Measurements from ENCODE around the gene SLIT3.

The SLIT3 gene

DNA sequence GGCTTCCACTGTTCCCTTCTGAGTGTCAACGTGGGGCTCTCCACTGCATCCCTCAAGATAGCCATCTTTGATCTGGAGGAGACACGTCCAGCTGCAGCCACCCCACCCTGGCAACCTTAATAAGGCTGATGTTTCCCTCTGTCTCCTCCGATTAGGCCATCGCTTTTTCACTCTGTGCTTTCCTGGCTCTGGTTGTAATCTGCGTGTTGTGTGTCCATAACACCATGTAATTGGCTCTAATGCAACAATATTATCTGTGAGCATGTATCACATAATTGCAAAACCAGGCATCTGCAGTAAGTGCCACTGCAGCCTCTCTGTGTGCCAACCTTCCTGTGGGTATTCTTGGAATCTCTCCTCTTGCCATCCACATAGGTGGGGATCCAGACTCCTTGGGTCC lies 471.9 kb downstream of the SLIT3 start:
- no peak for DNase-seq (ENCODE audit: low spot score)

DNA sequence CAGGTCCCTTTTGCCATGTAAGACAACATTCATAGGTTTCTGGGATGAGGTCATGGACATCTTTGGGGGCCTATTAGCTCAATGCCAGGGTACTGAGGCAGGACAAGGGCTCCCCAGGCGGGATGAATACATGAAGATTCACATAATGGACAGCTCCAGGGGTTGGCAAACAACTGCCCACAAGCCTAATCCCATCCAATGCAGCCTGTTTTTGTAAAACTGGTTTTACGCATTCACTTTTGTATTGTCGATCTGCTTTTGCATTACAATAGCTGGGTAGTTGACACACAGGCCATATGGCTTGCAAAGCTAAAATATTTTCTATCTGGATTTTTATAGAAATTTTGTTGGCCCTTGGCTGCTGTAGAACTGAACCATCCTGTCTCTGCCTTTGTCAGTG lies 473.3 kb downstream of the SLIT3 start:
- DNase-seq (ENCODE audit: low spot score) = no peak

DNA sequence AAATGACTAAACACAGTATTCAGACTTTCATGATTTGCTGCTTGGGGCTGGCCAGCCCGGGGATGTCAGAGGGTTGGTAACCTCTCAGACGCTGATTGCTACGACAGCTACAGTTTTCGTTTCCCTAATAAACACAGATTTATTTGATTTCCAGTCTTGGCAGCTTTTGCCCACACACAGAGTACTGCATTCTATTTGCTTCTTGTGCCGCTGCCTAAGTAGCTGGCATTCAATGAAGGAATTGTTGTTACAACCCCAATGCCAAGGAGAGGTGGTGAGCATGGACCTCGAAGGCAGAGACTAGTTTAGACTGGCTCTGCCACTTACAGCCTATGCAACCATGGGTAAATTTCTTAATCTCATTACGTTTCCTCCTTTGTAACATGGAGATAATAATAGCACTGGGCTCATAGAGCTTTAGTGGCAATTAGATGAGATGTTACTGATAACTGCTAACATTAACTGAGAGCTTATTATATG lies 474.7 kb downstream of the SLIT3 start:
- no peak for DNase-seq (ENCODE audit: low spot score)

DNA sequence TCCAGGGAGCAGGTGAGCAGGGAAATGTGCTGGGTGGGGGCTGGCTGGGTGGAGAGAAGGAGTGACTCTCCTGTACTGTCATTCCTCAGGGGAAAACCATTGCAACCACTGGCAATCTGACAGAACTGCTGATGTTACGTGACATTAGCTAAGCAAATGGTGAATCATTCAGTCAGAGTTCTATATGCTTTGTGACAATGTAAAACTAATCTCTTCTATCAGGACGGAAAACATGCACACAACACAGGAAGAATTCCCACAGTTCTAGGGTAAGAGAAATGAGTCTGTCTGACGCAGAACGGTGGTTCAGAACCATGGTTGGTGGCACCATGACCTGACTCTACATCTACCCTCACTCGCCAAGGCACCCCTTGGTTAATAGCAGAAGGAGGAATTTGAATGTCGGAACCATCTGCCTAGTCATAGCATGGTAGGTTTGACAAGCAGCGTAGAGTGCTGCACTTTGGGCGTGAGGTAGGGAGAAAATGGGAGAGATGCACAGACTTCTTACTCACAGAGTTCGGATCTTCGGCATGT lies 478.1 kb downstream of the SLIT3 start:
- DNase-seq (ENCODE audit: low spot score) = peak; percentile 42

DNA sequence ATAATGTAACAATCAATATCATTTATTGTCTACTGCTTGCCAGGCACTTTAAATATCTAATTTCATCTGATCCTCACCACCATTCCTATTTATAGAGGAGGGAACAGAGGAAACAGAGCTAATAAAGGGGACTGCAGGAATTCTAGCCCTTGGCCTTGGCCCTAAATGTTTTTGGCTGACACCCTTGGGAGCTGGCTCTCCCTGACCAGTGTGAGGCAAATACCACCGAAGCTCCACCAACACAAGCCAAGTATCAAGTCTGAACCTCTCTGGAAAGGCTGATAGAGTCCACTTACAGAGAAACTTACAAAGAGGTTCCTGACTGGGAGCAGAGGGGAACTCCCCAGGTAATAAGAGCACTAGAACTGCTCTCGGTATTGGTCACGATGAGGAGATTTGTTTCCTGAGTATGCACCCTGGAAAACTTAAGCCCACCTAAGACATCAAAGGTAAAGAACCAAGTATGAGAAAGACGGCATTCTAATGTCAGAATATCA lies 478.6 kb downstream of the SLIT3 start:
- DNase-seq (ENCODE audit: low spot score) = peak; percentile 22

DNA sequence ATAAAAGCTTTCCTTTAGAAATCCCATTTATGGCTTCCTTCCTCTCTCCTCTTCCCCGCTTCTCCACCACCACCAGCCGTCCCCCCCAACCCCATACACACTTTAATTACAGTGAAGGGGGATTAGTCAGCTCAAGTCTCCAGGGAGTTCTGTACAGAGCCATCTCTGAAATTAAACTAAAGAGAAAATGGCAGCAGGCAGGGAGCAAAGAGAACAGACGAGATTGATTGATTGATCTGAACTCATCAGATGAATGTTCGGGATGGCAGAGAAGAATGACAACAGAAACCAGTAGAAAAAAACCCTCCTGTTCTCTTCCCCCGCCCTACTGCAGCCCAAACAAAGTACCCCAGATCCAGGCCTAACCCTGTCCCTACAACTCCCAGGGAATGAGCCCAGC lies 480.1 kb downstream of the SLIT3 start:
- no peak for DNase-seq (ENCODE audit: low spot score)

DNA sequence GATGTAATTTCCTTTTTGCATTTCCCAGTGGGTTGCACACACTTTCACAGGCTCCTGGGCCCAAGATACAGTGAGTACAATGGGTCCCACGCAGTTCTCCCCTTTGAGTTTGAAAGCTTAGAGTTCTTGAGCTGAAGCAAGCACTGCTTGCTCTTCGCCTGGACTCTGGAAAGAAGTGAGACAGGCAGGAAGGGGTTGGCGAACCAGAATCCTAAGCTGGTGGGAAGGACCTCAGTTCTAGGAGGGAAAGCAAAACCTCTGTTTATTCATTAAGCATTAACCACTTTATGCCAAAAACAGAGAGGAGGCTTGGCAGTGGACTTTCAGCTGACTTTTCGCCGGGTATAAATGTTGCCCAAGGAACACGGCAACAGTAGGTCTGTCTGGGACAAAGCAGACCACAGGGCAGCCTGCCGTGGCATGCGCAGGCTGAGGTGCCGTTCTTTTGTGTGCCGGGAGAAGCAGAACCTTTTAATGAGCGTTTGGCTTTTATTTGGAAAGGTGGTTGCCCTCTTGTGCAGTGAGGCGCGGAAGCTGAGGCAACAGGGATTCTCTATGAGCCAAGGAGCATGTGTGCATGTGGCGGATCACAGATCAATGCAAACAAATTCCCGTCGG lies 481.8 kb downstream of the SLIT3 start:
- no peak for DNase-seq (ENCODE audit: low spot score)

DNA sequence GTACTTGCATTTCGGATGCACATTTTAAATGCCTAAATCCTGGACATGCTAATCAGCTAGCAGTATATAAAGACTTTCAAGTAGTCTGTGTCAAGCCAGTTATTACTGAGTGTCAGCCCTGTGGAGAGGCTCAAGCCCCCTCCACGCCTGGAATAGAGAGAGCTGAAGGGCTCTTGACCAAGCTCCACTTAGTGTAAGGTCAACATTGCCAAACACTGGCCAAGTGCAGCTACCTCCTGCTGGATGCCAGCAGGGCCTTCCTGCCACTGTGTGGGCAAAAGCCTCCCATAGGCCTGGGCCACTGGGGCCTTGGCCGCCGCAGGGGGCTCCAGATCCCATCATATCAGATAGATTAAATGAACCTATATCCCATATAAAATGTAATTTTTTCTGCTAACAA lies 482.4 kb downstream of the SLIT3 start:
- no peak for DNase-seq (ENCODE audit: low spot score)

DNA sequence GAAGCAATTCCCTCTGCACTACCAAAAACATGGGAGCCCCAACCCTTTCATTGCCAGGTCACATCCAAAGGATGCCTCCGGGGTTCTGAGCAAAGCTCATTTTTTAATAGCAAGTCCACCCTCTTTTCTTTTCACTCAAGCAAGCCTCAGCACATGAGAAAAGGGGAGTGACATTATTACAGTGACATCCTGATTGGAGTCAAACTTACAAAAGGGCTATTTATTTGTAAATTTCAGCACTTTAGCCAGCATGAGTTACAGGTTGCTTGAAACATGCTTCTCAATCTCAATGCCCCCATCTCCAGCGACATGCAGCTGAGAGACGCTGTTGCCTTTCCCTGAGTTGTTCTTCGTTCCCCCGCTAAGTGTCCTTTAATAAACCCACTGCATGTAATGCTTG lies 483.3 kb downstream of the SLIT3 start:
- no peak for DNase-seq (ENCODE audit: low spot score)

DNA sequence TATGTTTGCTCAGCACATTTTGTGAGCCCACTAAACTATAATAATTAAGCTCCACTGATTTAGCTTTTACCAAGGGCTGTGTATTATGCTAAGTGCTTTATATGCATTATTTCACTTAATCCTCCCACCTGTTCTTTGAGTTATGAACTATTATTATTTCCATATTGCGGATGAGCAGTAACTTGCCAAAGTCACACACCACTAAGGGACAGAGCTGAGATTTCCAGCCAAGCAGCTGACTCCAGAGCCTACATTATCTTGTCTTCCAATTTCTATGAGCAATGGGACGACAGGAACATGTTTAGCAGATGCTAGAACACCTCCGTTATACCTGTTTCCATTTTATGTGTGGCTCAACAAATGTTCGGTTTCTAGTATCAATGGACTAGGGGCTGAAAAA lies 484.3 kb downstream of the SLIT3 start:
- DNase-seq (ENCODE audit: low spot score) = no peak

DNA sequence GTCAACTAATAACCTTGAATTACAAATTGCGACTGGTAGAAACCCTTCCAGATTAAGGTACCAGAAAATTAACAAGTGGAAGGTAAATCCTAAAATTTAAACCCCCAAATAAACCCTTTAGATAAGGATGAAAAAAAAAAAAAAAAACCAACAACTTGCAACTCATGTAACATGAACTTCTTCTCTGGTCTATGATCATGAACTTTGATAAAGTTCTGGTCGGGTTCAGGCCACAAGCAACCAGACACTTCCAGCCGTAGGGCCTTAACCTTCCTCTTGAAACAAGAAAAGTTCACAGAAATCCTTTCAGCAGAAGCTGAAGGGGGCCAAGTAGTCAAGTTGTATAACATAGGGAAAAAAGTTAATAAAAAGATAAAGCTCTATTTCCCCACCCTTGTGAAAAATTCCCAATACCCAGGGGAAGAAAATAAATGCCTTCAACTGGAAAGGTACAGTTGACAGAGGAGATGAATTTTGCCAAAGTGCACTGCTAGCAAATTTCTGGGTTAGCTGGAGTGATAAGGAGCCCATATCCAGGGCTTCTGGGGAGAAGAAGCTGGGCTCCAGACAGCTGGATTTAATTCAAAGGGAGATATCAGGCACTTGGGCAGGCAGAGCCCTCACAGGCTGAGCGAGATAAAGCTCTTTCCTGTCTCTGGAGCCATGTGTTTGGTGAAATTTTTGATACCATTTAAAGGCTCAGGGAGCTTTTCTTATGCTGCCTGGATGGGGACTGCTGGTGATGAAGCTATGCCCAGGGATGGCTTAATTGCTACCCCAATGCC lies 487.6 kb downstream of the SLIT3 start:
- no peak for DNase-seq (ENCODE audit: low spot score)

DNA sequence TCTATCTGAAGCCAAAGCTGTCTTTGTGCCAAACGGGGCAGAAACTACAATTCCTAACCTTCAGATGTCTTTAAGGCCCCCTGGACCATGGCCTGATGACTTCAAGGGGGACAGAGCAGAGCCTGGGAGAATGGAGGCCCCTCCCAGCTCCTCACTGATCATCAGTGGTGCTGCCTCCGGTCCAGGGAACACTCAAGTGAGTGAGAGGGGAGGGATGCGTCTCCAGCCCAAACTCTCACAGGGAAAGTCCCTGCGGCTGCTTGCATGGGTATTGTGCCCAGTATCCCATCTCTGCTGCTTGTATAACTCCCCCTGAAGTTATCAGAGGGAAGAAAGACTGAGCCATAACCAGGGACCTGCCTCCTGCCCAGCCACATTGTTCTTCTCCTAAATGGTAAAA lies 490.3 kb downstream of the SLIT3 start:
- DNase-seq (ENCODE audit: low spot score) = no peak

DNA sequence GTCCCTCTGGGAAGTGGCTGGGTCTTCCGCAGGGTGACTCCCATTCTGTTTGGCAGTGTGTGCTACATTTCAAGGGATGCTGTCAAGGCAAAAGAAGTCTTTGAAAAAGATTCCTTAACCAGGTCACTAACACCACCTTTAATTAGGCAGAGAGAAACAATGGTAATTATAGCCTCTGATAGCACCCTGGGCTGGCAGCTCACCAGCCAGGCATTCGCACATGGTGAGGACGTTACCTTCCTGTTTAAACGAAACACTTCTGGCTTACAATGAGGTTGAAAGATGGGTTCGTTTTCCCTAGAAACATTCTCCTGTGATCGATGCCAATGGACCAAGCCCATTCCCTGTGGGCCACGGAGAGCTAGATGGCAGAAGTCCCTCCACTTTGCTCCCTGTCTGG lies 491.7 kb downstream of the SLIT3 start:
- DNase-seq (ENCODE audit: low spot score) = no peak

DNA sequence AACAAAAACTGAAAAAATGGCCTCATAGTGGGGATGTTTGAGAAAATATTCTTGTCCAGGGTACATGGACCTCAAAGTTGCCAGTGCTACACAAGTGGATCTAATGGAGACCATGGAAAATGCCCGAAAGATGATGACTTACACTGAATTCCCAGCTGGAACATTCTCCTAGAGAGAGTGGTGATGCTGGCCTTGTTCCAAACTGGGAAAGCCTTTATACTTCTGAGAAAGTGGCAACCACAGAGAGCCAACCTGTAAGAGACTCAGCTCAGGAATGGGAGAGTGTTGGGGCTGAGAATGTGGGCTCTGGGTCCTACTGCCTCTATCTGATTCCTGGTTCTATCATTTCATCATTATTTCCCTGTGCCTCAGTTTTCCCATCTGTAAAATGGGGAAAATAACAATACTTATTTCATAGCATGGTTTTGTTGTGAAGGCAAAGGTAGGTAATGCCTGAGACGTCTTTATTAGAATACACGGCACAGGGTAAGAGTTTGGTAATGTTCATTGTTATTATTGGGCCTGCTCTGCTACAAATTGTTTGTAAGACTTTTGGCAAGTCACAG lies 492.8 kb downstream of the SLIT3 start:
- no peak for DNase-seq (ENCODE audit: low spot score)

DNA sequence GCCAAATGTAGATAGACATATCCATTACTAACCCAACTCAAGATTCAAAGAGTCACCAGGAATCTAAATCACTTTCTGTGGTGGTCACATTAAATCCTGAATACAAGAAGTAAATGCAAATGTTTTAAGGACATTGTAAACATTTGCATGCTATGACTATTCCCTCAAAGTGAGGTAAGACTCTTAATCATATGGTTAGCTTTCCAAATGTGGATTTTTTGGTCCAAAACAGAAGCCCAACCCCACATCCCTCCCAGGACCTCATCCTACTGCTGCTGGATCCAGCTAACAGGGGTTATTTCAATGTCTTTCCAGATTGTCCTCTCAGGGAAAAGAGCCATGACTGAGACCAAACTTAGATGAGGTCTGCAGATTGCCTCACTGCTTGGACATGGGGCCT lies 493.7 kb downstream of the SLIT3 start:
- no peak for DNase-seq (ENCODE audit: low spot score)

DNA sequence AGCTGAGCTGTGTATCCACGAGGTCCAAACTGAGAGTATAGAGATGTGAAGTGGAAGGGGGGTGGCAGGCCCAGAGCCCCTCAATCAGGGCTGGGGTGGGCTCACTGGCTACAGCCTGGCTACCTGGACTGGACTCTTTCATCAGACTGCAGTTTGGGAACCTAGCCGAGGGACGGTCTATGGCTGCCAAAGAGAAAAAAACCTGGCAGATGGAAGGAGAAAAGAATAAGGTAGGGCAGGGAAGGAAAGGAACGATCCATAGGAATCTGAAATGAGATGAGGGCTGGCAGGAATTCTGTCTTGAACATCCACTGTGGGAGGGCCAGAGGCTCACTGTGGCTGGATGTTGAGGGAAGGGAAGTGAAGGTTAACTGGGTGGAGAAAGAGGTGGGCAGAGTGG lies 497.4 kb downstream of the SLIT3 start:
- DNase-seq (ENCODE audit: low spot score) = no peak

DNA sequence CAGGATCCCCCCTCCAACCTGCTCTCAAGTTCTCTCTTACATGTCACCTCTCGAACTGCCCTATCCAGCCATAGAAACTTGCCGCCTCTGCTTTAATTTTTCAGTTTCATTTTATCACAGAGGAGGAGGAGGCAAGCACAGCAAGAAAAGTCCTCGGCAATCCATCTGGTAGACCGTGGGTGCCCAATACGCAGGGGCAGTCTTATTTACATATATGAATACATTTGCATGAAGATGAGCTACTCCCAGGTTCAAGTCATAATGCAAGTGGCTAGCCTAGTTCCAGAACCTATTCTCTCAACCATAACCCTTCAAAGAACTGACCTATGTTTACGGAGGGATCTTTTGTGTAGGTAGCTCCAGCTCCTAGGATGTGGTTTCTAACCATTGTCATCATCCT lies 498.6 kb downstream of the SLIT3 start:
- peak; percentile 58 for DNase-seq (ENCODE audit: low spot score)

DNA sequence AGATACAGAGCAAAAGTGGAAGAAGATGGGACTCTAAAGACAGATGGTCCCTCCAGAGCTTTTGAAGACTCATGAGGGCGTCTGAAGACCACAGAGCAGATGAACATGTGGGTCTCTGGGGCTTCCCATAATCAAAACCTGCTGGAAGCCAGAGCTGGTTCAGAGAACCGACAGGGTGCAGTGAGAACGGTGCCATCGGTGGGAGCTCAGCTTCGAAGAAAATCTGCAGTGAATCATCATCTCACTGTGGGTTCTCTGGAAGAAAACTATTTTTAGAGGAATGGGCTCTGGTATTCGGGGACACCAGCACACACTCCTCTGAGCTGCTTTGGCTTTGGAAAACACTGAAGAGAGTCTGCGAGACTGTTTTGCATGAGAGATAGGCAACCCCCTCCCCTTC lies 499.4 kb downstream of the SLIT3 start:
- peak; percentile 6 for DNase-seq (ENCODE audit: low spot score)

DNA sequence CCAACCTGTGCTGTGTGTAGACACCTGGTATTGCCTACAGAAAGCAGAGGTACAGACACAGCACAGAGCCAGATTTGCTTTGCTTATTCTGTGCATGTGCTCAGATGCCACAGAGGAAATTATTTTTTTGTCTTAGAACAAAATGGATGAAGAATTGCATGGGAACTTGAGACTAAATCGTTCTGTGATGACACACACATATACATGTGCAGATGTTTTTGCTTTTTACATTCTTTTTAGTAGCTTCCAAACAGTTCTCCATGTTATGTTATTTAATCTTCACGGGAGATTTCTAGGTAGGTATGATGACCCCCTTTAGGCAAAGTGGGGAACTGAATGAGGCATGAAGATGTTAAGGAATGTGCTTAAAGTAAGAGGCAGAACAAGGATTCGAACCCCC lies 500.2 kb downstream of the SLIT3 start:
- DNase-seq (ENCODE audit: low spot score) = no peak

DNA sequence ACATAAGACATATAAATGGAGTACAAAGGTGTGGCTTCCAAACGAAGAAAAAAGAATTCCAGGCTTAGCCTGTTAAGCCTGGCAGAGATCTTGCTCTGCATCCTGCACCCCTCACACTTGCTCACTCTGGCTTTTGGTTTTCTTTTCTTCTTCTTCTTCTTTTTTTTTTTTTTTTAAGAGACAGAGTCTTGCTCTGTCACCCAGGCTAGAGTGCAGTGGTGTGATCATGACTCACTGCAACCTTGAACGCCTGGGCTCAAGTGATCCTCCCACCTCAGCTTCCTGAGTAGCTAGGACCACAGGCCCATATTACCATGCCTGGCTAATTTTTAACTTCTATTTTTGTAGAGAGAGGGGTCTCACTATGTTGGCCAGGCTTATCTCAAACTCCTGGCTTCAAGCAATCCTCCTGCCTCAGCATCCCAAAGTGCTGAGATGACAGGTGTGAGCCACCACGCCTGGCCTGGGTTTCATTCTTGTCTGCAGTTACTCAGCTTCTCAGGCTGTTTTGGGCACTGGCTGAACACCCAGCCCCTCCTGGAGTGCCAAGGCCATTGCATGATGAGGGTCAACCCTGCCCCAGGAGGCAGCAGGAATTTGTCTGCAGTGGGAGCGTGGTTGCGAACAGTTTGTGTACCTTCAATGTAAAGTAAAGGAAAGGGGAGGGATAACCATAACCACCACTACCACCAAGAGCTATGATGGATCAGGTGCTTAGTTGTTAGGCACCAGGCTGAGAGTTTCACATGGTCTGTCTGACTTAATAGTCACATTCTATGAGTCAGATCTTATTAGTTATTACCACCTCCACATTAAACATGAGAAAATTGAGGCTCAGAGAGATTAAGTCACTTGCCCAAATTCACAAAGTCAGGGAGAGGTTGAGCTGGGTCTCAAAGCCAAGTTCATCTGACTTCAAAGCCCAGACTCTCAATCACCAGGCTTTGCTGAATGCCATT lies 502.6 kb downstream of the SLIT3 start:
- peak; percentile 55 for DNase-seq (ENCODE audit: low spot score)

DNA sequence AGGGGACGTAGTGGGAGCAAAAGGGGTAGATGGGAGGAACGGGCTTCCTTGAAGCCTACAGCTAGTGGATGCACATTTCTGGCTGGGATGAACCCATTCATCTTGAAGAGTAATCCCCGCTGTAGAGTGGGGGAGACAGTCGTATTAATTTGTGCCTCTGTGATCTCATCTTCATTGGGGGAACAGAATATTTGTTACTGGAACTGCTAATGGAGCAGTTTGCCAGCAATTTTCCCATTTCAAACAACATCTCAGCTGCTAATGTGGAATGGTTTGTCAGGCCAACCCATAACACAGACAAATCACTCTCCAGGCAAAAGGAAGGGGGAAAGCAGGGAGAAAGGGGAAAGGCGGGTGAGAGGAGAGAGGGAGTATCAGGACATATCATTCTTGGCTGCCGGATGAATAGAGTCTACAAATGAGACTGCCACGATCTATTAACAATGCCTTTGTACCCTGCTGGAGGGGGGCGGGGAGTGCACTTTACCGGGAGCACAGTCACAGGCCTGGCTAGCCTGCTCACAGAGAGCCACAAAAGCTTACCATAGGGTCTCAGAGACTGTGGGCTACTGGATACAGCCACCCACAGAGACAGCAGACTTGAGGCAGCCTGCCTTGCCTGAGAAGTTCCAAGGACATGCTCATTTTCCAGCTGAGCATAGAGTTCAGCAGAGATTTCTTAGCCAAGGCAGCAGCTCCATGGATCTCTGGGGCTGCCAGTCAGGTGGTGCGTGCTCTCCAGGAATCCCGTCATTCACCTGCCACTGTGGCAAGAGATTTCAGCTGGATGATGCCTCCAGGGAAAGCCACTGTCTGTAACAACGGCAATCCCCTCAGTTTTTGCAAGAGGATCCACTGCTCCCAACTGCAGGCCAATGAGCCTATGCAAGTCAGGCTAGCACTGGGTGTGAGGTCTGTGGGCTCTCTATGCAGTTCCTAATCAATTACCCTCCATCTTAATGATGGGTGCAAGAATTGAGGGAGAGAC lies 504.1 kb downstream of the SLIT3 start:
- no peak for DNase-seq (ENCODE audit: low spot score)
